Measurements from ENCODE around the gene SOX12.

Gene SOX12

DNA sequence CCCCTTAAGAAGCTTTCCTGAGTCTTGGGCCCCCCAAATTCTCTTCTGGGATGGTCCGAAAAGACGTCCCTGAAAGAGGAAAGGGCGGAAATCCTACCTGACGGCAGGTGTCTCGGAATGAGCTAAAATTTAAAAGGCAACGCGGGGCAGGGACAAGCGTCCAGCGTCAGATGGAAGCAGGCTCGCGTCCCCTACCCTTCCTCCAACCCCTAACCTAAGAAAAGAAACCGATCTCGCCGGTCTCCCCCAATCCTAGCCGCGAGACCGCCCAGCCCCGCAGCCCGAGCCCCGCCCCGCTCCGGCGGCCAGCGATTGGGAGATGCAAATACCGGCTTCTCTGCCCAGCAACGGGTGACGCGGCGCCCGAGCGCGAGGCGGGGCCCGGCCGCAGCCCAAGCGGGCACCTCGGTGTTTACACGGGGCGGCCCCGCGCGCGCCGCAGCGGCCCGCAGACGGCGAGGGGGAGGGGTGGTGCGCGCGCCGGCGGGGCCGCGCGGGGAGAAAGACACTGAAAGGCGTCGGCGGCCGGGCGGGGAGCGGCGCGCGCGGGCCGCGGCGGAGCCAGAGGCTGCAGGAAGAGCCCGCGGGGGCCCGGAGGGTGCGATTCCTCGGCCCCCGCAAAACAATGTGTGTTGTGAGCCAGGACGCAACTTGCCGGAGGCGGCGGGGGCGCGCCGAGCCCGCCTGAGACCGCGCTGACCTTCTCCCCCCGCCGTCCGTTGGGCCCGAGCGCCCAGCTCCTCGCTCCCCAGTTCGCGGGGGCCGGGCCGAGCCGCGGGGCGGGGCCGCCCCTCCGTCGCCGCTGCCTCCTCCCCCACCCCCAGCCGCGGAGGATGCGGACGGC, at the start of gene SOX12:
SOX12 (plus strand) TSS at position 508 of the 844 bp plus-strand sequence. CDS start 373 bp downstream, outside the sequence.
- peak; percentile 63 for DNase-seq

DNA sequence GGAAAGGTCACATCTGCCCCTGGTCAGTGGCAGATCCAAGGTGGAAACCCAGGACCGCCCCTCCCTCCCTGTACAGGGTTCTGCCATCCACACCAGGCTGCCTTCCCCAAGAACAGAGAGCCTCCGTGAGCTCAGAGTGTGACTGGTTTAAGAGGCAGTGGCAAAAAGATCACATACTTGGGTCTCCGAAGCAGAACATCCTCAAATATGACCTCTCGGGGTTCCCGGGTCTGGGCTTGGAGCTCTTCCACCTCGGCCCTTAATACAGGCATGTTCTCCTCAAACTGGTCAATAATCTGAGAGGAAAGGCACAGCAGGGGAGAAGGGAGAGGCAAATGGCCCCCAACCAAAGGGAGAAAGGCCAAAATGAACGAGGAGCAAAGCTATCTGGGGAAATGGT, 49.6 kb upstream of the SOX12 start:
- no peak for DNase-seq

DNA sequence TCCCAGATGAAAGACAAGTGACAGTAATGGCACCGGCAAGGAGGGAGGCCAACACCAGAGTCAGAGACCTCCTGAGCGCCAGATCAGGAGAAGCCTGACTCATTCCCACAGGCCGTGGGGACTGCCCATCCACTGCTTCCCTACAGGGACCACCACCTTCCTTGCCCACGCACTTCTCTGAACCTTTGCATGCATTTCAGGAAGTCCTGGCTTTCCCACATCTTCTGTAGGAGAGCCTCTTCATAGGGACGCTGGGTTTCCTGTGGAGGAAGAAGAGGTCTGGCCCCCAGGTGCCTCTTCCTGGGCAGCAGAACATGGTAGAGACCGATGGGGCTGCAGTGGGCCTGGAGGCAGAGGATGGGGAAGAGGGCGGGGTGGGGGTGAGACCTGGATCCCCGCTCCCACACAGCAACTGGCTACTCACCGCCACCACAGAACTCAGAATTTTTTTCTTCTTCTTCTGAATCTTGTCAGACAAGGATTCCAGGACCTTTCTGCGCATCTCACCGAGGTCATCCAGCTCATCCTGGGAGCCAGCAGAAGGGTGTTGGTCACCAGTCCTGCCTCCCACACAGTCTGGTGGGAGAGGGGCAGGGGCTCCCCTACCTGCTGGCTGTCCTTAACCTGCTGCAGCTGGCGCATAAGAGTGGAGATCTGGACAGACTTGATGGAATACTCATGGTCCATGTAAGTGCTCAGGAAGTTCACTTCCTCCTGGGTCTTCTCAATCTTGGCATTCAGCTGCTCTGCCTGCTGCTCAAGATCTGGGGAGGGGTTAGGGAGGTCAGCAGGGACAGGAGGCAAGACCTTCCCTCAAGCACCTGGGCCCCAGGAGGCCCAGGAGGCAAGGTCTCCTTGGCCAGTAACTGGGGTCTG, 48.5 kb upstream of the SOX12 start:
- DNase-seq: no peak

DNA sequence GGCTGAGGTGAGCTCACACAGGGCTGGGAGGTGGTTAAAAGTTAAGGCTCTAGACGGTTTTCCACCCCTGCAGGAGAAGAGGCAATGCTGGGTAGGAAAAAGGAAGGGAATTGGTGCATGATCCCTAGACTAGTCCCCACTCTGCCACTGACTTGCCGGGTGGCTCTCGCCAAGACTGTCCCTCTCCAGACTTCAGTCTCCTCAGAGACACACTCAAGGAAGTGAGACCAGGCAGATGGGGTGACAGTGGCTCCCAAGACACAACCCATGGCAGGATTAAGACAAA, 47.9 kb upstream of the SOX12 start:
- no peak for DNase-seq

DNA sequence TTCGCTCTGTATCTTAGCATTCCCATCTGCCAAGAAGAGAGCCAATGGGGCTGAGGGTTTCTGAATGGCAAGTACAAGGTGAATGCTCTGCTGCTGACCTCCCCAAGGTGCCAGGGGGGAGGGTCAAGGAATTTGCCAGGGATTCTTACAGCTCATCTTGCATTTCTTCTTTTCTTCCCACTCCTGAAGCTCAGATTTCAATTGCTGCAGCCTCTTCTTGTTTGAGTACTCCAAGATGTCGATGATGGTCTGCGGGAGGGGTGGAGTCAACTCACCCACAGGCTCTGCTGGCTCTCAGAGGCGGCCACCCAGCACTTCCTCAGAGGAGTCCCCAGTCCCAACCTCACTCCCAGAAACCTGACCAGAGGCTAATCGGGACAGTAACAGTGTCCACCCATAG, 47.2 kb upstream of the SOX12 start:
- no peak for DNase-seq

DNA sequence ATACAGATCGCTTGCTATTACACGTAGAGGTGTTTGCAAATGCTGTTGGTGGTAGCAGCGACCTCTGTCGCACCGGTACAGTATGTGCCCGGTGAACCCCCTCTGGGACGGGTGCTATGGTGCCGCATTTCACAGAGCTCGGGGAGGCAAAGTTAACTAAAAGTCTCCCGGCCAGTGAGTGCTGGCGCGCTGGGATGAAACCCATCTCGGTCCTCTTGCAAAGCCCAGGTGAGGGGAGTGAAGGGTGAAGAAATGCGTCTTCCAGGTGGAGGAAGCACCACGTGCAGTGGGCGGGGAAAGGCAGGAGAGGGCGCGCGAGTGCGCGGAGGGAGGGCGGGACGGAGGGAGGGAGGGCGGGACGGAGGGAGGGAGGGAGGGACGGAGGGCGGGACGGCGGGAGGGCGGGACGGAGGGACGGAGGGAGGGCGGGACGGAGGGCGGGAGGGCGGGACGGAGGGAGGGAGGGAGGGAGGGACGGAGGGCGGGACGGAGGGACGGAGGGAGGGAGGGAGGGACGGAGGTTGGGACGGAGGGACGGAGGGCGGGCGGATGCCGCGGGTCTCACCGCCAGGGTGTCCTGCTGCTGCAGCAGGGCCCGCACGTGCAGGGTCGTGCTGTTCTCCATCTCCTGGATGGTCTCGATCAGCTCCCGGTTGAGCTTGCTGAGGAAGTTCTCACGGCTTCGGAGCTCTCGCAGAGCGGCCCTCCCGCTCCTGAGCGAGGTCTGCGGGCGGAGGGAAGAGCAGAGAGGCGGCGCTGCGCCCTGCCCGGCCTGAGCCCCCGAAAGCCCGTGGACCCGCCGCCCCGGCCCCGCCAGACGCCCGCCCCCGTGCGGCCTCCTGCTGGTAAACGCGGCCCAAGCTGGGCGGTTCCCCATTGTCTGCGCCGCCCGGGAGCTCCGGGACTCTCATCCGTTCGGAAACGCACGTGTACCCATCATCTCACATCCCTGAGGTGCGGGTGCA, 46.5 kb upstream of the SOX12 start:
- no peak for DNase-seq

DNA sequence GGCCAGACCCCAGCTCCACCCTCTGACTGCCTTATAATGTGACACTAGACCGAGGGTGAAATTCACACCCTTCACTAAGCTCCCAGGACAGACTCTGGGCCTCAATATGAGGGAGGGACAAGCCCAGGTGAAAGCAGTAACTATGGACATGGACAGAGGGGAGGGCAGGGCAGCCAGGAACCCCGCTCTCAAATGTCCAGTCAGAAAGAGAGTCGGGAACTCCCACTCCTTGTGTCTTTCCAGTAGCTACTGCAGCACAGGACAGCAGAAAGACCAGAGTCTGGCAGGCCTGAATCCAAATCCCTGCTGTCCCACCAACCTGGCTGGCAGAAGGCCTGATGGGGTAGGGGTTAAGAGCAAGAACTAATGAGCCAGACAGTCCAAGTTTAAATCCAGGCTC, 41.2 kb upstream of the SOX12 start:
- DNase-seq: no peak

DNA sequence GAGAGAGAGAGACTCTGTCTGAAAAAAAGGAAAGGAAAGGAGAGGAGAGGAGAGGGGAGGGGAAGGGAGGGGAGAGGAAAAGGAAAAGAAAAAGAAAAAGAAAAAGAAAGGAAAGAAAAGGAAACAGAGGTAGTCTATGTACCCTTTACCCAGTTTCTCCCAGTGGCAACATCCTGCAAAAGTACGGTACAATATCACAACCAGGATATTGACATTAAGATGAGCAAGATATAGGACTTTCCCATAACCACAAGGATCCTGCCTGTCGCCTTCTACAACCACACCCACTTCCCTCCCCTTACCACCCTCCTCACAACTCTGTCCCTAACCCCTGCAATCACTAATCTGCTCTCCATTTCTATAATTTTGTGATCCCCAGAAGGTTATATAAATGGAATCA, 38.8 kb upstream of the SOX12 start:
- DNase-seq: no peak

DNA sequence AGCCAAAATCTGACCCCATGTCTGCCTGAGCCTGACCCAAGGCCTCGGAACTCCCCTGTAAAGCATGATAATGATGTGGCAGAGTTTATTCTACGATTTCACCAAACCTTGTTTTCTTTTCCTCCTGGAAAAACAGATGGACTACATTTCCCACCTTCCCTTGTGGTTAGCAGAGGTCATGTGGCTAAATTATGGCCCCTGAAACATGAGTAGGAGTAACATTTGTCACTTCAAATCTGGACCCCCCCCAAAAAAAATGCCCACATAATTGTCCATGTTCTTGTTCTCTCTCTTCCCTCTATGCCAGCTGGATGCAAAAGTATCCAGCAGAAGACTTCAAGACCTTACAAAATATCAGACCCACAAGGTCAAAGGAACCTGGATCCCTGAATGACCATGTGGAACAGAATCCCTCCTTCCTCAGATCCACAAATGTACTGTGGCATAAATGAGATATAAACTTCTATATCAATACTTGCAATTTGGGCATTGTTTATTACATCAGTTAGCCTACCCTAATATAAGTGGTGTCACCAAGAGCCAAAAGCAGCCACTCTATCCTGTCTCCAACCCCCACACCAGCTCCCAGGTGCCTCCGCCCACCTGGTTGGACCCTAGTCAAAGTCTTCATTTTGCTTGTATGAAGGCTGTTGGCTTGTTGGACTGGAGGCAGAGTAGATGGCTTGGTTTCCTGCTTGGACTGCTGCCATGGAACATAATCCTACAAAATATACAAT, 36.2 kb upstream of the SOX12 start:
- peak; percentile 68 for DNase-seq

DNA sequence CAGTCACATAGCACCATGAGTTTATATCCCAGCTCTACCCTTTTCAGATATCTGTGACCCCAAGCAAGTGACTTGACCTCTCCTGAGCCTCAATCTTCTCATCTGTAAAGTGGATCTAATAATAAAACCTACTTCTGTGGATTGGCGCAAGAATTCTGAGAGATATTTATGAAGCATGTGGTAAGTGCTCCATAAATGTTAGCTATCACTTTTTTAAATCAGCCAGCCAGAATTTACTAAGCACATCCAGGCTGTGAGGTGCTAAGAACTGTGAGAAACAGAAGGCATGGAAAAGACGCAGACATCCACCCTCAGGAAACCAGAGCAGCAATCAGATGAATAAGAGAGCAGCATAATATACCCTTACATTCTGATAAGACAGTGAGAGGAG, 35.7 kb upstream of the SOX12 start:
- DNase-seq: no peak

DNA sequence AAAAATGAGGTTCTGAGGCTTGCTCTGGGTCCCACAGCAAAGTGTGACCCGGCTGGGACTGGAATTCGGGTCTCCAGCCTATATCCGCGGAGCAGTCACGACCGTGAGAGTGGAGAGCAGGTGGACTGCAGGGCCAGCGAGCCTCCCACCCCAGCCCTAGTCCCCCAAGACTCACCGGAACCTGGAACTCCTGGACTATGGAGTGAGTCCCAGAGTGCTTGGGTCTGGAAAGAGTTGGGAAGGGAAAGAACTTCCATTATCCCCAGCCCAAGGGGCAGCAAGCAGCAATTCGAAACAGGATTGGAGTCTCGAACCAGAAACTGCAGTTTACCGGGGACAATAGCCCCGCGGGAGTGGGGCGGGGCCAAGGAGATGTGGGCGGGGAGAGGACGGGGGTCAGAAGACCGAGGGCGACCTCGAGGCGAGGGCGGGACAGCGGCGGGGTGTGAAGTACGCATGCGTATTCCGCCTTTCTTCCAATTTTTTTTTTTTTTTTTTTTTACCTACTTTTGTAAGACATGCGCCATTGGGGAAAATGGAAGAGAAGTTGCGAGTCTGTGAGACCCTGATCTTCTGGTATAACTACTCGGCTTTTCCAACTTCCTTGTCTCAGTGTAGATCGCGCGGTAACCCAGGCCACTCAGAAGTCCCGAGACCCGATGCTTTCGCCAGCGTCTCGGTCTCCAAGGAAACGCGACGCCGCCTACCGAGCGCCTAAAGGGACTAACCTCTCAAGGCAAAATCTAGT, 35.1 kb upstream of the SOX12 start, which contains the start of gene C20orf96:
C20orf96 (minus strand) TSS at position 667 of the 748 bp plus-strand sequence; CDS start at position 527, 140 bp downstream.
- peak; percentile 75 for DNase-seq

DNA sequence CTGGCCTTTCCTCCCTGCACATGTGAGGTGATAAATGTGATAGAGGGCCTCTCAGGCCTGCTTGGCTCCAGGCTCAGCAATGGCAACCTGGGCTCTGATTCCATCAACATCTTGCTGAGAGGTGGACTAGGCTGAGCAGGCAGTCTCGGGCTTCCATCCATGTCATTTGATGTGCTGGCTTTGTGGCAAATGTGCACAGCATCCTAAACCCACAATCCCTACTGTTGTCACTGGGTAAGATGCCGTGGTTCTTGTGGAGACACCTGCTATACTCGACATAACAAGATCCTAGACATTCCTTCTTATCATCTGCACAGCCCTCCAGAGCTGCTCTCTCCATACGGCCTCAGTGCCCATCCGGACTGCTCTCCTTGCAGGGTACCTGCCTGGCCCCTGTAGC, 30.8 kb upstream of the SOX12 start:
- DNase-seq: no peak

DNA sequence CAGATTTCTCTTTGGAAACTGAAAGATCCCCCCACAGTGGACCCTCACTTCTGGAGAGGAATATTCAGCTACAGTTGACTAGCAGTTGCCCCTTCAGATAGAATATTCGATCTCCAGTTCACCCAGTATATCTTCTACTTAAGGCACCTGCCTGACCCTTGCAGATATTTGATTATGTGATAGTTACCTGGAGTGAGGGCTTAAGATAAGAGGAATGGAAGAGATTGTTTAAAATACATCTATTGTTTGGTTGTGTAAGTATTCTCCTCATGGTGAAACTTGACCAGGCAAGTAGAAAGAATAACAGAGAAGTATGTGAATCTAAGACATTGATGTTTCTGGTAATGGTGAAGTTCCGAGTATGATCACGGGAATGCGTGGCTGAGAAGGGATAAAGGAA, 29.5 kb upstream of the SOX12 start:
- no peak for DNase-seq

DNA sequence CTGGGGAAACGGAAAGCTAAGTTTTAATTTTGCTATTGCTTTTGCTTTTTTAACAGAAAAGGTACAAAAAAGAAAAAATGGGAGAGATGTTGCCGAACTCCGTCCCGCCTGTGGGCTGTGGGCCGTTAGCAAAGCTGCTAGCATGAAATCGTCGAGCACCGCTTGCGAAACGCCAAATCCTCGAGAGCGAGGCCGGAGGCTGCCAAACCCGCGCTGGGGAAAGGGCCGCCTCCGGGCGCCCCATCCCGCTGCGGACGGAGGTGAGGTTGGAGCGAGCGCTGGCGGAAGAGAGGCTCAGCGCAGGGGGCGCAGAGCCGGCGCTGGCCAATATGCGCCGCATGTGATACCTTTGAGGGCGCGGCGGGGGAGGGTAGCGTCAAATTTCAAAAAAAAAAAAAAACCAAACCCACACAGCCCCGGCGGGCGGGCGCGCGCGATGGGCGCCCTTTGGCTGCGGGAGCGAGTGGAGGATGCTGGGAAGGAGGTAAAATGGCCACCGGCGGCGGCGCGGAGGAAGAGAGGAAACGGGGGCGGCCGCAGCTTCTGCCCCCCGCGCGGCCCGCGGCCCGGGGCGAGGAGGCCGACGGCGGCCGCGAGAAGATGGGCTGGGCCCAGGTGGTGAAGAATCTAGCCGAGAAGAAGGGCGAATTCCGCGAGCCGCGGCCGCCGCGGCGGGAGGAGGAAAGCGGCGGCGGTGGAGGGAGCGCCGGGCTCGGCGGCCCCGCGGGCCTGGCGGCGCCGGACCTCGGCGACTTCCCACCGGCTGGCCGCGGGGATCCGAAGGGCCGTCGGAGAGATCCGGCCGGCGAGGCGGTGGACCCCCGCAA, 28.0 kb upstream of the SOX12 start, which contains the start of gene ZCCHC3:
ZCCHC3 (plus strand) TSS at position 473 of the 827 bp plus-strand sequence; CDS start at position 490, 17 bp downstream.
- peak; percentile 60 for DNase-seq

DNA sequence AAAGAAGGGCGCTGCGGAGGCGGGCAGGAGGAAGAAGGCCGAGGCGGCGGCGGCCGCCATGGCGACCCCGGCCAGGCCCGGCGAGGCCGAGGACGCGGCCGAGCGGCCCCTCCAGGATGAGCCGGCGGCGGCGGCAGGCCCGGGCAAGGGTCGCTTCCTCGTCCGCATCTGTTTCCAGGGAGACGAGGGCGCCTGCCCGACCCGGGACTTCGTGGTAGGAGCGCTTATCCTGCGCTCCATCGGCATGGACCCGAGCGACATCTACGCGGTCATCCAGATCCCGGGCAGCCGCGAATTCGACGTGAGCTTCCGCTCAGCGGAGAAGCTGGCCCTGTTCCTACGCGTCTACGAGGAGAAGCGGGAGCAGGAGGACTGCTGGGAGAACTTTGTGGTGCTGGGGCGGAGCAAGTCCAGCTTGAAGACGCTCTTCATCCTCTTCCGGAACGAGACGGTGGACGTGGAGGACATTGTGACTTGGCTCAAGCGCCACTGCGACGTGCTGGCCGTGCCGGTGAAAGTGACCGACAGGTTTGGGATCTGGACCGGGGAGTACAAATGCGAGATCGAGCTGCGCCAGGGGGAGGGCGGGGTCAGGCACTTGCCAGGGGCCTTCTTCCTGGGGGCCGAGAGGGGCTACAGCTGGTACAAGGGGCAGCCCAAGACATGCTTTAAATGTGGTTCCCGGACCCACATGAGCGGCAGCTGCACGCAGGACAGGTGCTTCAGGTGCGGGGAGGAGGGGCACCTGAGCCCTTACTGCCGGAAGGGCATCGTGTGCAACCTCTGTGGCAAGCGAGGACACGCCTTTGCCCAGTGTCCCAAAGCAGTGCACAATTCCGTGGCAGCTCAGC, 27.2 kb upstream of the SOX12 start:
- DNase-seq: peak; percentile 39

DNA sequence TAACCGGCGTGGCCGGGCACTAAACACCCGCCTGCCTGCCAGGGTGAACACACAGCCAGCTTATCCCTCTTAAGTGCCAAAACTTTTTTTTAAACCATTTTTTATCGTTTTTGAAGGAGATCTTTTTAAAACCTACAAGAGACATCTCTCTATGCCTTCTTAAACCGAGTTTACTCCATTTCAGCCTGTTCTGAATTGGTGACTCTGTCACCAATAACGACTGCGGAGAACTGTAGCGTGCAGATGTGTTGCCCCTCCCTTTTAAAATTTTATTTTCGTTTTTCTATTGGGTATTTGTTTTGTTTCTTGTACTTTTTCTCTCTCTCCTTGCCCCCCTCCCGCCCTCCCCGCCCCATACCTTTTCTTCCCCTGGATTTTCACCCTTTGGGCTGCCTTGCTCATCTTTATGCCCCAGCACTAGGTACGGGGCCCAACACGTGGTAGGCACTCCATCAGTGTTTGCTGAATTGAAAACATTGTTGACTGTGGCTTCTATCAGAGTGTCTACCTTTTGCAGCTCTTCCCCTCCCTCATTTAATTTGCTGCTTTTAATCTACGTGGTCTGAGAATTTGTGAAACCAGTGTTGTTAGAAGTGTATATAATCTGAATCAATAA, 26.5 kb upstream of the SOX12 start:
- no peak for DNase-seq

DNA sequence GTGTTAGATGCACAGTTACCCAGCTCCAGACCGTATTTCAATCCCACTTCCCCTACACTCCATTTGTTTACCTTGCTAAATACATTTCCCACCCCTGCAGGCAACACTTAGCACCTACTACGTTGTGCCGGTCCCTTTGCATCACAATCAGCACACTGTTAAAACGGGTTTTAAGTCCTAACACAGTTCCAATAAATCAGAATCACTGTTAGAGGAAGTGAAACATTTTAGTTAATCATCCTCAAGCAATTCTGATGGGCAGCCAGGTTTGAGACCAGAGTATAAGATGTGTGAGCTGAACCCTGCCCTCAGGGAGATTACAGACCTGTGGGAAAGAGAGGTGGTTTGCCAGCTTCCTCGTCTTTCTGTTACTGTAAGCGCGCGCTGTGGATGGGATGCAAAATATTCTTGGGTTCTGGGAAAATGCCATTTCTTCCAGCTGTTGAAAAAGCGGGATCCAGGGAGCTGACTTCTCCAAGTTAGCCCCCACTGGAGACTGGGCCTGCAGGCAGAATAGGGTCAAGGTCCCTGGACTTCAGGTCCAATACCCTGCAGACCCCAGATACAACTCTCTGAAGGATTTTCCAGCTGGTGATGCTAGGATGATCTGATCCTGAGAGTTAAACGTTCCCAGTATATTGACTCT, 24.9 kb upstream of the SOX12 start:
- no peak for DNase-seq

Data from NCI-H2029 treated with DMSO at 0.1 percent for 48 hours (cell line).